OCI-LY1 (cell line): ENCODE measurements around the gene C12orf75.

Experiments
- CTCF ChIP-seq: fragments of 200-600 bp; sonication (generic), shearing (Covaris generic); IDR thresholded peaks from 2 replicates; pipeline ENCODE4 v1.5.1; 2017; ENCODE audit warnings: mild to moderate bottlenecking, antibody characterized with exemption, low read length, moderate library complexity, mixed read lengths
- EZH2 ChIP-seq: fragments of 200-600 bp; sonication (generic), shearing (Covaris generic); IDR thresholded peaks from 2 replicates; pipeline ENCODE4 v1.8.0; 2017; ENCODE audit warnings: borderline replicate concordance, mixed run types, mild to moderate bottlenecking, antibody characterized with exemption, low read length, moderate library complexity, mixed read lengths

GRCh38 chr12:105369014-105369413 lies 38.5 kb downstream of the C12orf75 start:
- TF ChIP-seq EZH2: no peak
- TF ChIP-seq CTCF: no peak
